ENCODE results near the gene RPL7A.
"Not testable (repeated sequence)": the region's sequence is repeated elsewhere in the genome, so short reads cannot be mapped to it uniquely, and the experiment has no call there.

The RPL7A gene

GRCh38 chr9:133386338-133386737 is 38.3 kb downstream of the RPL7A start:
- DNase-seq (ENCODE audit: low read depth in 2 of 2, low spot score in 1 of 2): no peak

GRCh38 chr9:133387680-133388079 is 39.7 kb downstream of the RPL7A start:
- DNase-seq (ENCODE audit: low read depth in 2 of 2, low spot score in 1 of 2): no peak

DNA sequence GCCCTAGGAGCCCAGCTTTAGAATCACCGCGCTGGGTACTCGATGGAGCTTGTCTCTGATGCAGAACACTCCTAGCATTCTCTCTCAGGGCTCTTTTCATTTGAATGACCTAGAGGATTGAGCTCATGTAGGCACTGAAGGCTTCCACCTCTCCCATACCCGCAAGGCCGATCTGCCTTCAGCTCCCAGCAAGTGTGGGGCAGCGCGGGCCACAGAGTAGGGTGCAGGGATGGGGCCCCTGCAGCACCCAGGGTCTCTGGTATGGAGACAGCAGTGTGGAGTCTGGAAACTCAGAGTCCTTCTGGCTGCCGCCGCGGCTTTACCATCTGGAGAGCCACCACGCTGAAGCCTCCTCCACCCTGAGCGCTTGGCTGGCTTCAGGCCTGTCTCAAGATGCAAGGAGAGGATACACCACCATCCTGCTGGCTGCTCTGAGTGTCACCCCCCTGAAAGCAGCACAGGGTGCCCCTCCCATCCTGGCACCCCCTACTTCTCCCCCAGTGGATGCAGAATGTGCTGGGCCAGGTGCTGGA is 41.1 kb downstream of the RPL7A start:
- no peak for DNase-seq (ENCODE audit: low read depth in 2 of 2, low spot score in 1 of 2)

DNA sequence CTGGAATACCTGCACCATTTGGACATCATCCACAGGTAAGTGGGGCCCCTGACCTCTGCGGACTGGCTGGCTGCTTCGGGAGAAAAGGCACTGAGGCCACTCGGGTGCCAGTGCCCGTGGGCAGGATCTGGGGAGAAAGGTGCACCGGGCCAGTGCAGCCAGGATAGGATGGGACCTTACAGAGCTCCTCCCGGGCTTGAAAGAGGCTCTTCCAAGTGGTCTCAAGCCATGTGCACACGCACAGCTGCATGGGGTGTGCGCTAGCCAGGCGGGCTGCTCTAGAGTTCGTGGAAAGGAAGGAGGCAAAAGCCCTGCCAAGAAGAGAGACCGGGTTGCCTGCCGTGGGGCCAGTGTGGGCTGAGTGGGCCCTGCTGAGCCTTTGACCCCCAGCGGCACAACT is 41.5 kb downstream of the RPL7A start:
- no peak for DNase-seq (ENCODE audit: low read depth in 2 of 2, low spot score in 1 of 2)

- no peak for DNase-seq (ENCODE audit: low read depth in 2 of 2, low spot score in 1 of 2)
These were observed 42.7 kb downstream of the RPL7A start for GRCh38 chr9:133390713-133391112.

- not testable (repeated sequence) for DNase-seq (ENCODE audit: low read depth in 2 of 2, low spot score in 1 of 2)
These were observed 43.4 kb downstream of the RPL7A start for GRCh38 chr9:133391449-133391848.

DNA sequence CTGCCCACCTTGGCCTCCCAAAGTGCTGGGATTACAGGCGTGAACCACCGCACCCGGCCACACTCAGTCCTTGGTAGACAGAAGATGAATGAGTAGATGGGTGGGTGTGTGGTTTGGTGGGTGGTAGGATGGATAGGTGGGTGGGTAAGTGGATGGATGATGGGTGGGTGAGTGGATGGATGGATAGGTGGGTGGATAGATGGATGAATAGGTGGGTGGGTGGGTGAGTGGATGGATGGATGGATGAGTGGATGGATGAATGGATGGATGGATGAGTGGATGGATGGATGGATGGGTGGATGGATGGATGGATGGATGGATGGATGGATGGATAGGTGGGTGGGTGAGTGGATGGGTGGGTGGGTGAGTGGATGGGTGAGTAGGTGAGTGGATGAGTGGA is 44.3 kb downstream of the RPL7A start:
- not testable (repeated sequence) for DNase-seq (ENCODE audit: low read depth in 2 of 2, low spot score in 1 of 2)

- no peak for DNase-seq (ENCODE audit: low read depth in 2 of 2, low spot score in 1 of 2)
These were observed 45.4 kb downstream of the RPL7A start for GRCh38 chr9:133393399-133393798.

- no peak for DNase-seq (ENCODE audit: low read depth in 2 of 2, low spot score in 1 of 2)
These were observed 46.8 kb downstream of the RPL7A start for GRCh38 chr9:133394687-133395271.

GRCh38 chr9:133396952-133397351 is 48.9 kb downstream of the RPL7A start:
- DNase-seq (ENCODE audit: low read depth in 2 of 2, low spot score in 1 of 2): no peak

DNA sequence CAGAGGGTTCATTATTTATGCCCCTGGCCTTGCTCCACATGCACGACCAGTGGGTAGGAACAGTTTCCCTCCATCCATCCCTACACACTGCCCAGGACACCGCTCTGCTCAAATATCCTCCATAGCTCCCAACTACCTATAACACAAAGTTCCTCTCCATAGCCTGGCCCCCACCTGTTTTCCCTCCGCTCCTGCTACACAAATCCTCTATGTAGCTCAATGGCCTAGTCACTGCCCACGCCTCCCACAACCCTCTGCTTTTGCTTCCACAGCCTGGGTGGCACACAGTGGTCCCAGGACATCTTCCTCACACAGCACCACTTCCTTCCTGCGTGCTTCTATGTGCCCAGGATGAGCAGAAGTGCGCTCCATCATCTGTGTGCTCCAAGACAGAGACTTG is 49.4 kb downstream of the RPL7A start:
- DNase-seq (ENCODE audit: low read depth in 2 of 2, low spot score in 1 of 2): no peak

GRCh38 chr9:133397895-133398294 is 49.9 kb downstream of the RPL7A start:
- DNase-seq (ENCODE audit: low read depth in 2 of 2, low spot score in 1 of 2): no peak

GRCh38 chr9:133400292-133400691 is 52.3 kb downstream of the RPL7A start:
- DNase-seq (ENCODE audit: low read depth in 2 of 2, low spot score in 1 of 2): no peak

All from stimulated activated CD8-positive, alpha-beta memory T cell treated with anti-CD3 and anti-CD28 coated beads, Interleukin-4, amount 100 ng/mL, for 4 hours (primary cell).